B cell (primary cell): ENCODE data around the gene TMPRSS9.

Experiments
- CTCF ChIP-seq: fragments of 200-600 bp; IDR thresholded peaks from one replicate; pipeline ENCODE4 v1.8.0; 2022; ENCODE audit warnings: antibody characterized with exemption, mild to moderate bottlenecking
- EZH2 ChIP-seq: IDR thresholded peaks from 2 replicates; pipeline ENCODE4 v1.6.1; 2012; ENCODE audit warnings: borderline replicate concordance, low read depth, mild to moderate bottlenecking, moderate library complexity, low read length; ENCODE audit not compliant: insufficient read depth, poor library complexity, severe bottlenecking

- TF ChIP-seq CTCF (no peak), EZH2 (no peak)
These were observed 5.4 kb upstream of the TMPRSS9 start for GRCh38 chr19:2354670-2355069.
